IMR-90 (cell line): ENCODE measurements around the gene MEGF11. TPM values are rescaled to one million over a fixed set of nuclear protein-coding genes. Genes with fewer than 3 reads are reported as not detected.

ENCODE experiments used
- ATAC-seq: fragments of 200-7000 bp; cut with Tn5 transposase; 2 replicates; pipeline ENCODE4 v1.9.1; 2020; ENCODE audit warnings: low read depth, mild to moderate bottlenecking, moderate library complexity
- BruUV-seq: library from RNA; stranded (reverse); fragments of 400-500 nt; replicated peaks from 2 replicates; lab custom pipeline; 2021; lab: Mats Ljungman, UMichigan
- CTCF ChIA-PET: fragments of 300-600 bp; formaldehyde crosslinking; extraction: SDS; loops from one replicate; lab custom pipeline; 2021; ENCODE audit warnings: antibody characterized with exemption; lab: Yijun Ruan, JAX
- POLR2A ChIA-PET: fragments of 300-600 bp; sonication (Branson Sonifier 250); formaldehyde crosslinking; loops from one replicate; lab custom pipeline; 2022; ENCODE audit warnings: antibody characterized with exemption; ENCODE audit not compliant: unreplicated experiment; lab: Charles Lee
- DNase-seq: peaks from one replicate; pipeline ENCODE4 v3.0.0; 2013
- H2AFZ ChIP-seq: replicated peaks from 2 replicates; pipeline ENCODE3; 2013; ENCODE audit warnings: low read length, mild to moderate bottlenecking; ENCODE audit not compliant: poor library complexity
- H2AK5ac ChIP-seq: 2 replicates; pipeline ENCODE4 v1.6.1; 2013; ENCODE audit warnings: low read depth, low read length, inconsistent platforms
- H2AK9ac ChIP-seq: replicated peaks from 2 replicates; pipeline ENCODE3; 2013; ENCODE audit warnings: mild to moderate bottlenecking, low read depth, low read length, moderate library complexity; ENCODE audit not compliant: poor library complexity
- H2BK120ac ChIP-seq: 2 replicates; pipeline ENCODE4 v1.6.1; 2013; ENCODE audit warnings: low read depth, low read length, inconsistent platforms
- H2BK15ac ChIP-seq: 3 replicates; pipeline ENCODE4 v1.6.1; 2013; ENCODE audit warnings: low read depth, low read length, inconsistent platforms
- H2BK20ac ChIP-seq: 2 replicates; pipeline ENCODE4 v1.6.1; 2013; ENCODE audit warnings: low read depth, mild to moderate bottlenecking, inconsistent platforms, low read length, moderate library complexity
- H2BK5ac ChIP-seq: 2 replicates; pipeline ENCODE4 v1.6.1; 2013; ENCODE audit warnings: mild to moderate bottlenecking, low read depth, low read length, inconsistent platforms; ENCODE audit not compliant: poor library complexity, severe bottlenecking
- H3K14ac ChIP-seq: replicated peaks from 2 replicates; pipeline ENCODE4 v1.6.1; 2013; ENCODE audit warnings: low read depth, low read length, inconsistent platforms
- H3K18ac ChIP-seq: 2 replicates; pipeline ENCODE4 v1.6.1; 2013; ENCODE audit warnings: low read depth, low read length, control low read depth
- H3K23ac ChIP-seq: 2 replicates; pipeline ENCODE4 v1.6.1; 2013; ENCODE audit warnings: low read depth, low read length, inconsistent platforms
- H3K27ac ChIP-seq: 2 replicates; pipeline ENCODE4 v1.5.1; 2013; ENCODE audit warnings: mild to moderate bottlenecking, control low read depth, low read length; ENCODE audit not compliant: insufficient read depth
- H3K27me3 ChIP-seq: 2 replicates; pipeline ENCODE4 v1.6.1; 2013; ENCODE audit warnings: low read length; ENCODE audit not compliant: control insufficient read depth, insufficient read depth
- H3K36me3 ChIP-seq: 2 replicates; pipeline ENCODE4 v1.6.1; 2013; ENCODE audit warnings: low read length, mixed read lengths; ENCODE audit not compliant: control insufficient read depth, insufficient read depth
- H3K4ac ChIP-seq: 2 replicates; pipeline ENCODE4 v1.6.1; 2013; ENCODE audit warnings: low read depth, low read length, inconsistent platforms
- H3K4me1 ChIP-seq: 2 replicates; pipeline ENCODE4 v1.6.1; 2013; ENCODE audit warnings: low read length, mixed read lengths; ENCODE audit not compliant: control insufficient read depth, insufficient read depth
- H3K4me2 ChIP-seq: 2 replicates; pipeline ENCODE4 v1.6.1; 2013; ENCODE audit warnings: low read depth, mild to moderate bottlenecking, control low read depth, low read length, moderate library complexity
- H3K4me3 ChIP-seq: 2 replicates; pipeline ENCODE4 v1.5.1; 2013; ENCODE audit warnings: low read depth, mild to moderate bottlenecking, control low read depth, low read length, moderate library complexity; ENCODE audit not compliant: insufficient read depth
- H3K56ac ChIP-seq: 2 replicates; pipeline ENCODE4 v1.6.1; 2013; ENCODE audit warnings: low read length, inconsistent platforms; ENCODE audit not compliant: insufficient read depth; ENCODE audit errors: extremely low read depth
- H3K79me1 ChIP-seq, 2 experiments: 2 replicates each; pipeline ENCODE4 v1.6.1; 2013; ENCODE audit warnings: low read length in 2 of 2, inconsistent platforms in 1 of 2, low read depth in 1 of 2
- H3K9ac ChIP-seq: 2 replicates; pipeline ENCODE4 v1.6.1; 2013; ENCODE audit warnings: low read depth, low read length, control low read depth
- H3K9me1 ChIP-seq: 2 replicates; pipeline ENCODE4 v1.6.1; 2013; ENCODE audit warnings: low read length, inconsistent platforms; ENCODE audit not compliant: insufficient read depth
- H3K9me3 ChIP-seq: 2 replicates; pipeline ENCODE4 v1.6.1; 2013; ENCODE audit warnings: low read length; ENCODE audit not compliant: control insufficient read depth, insufficient read depth
- H4K20me1 ChIP-seq: 2 replicates; pipeline ENCODE4 v1.6.1; 2013; ENCODE audit warnings: low read length, inconsistent platforms; ENCODE audit not compliant: insufficient read depth
- H4K5ac ChIP-seq: 2 replicates; pipeline ENCODE4 v1.6.1; 2013; ENCODE audit warnings: mild to moderate bottlenecking, low read depth, low read length, control low read depth
- H4K8ac ChIP-seq, 2 experiments: 2 replicates each; pipeline ENCODE4 v1.6.1; 2013; ENCODE audit warnings: low read depth in 2 of 2, low read length in 2 of 2, control low read depth in 1 of 2, inconsistent platforms in 1 of 2
- H4K91ac ChIP-seq: 2 replicates; pipeline ENCODE4 v1.6.1; 2013; ENCODE audit warnings: low read depth, low read length, inconsistent platforms; ENCODE audit not compliant: insufficient read depth
- RAD21 ChIP-seq: IDR thresholded peaks from 2 replicates; pipeline ENCODE4 v1.6.1; 2012; ENCODE audit warnings: low read length, improper control_type of control experiment
- WGBS, 2 experiments: methylation state at CpG; one replicate each; pipeline versions ENCODE4 v1.1.5 to v1.1.7; 2013; ENCODE audit warnings: missing lambda C conversion rate in 2 of 2; ENCODE audit not compliant: insufficient read length in 1 of 2; ENCODE audit errors: extremely low coverage in 2 of 2; 5-methylcytosine and 5-hydroxymethylcytosine counted together
- dilution Hi-C: fragments of 300-500 bp; cut with HindIII; formaldehyde crosslinking; loops from one replicate; pipeline ENCODE4 v1.14.3; 2018; ENCODE audit warnings: low sequenced_read_pairs; ENCODE audit not compliant: unreplicated experiment
- in situ Hi-C: fragments of 300-500 bp; cut with MboI; formaldehyde crosslinking; loops from 3 replicates; pipeline ENCODE4 v1.14.3; 2019; ENCODE audit warnings: low sequenced_read_pairs, inconsistent platforms, mixed read lengths
- intact Hi-C: fragments of 100-400 bp; cut with micrococcal nuclease; formaldehyde crosslinking; loops from 2 replicates; pipeline ENCODE4 v1.10.0; 2022
- polyA plus RNA-seq, 3 experiments: library from polyadenylated mRNA; depleted of rRNA; stranded (reverse); fragments of >200 nt; gene quantifications; 2 replicates each; pipeline ENCODE4 v1.2.3, GENCODE V29; 2012; ENCODE audit warnings: low replicate concordance in 1 of 3
- total RNA-seq: library from RNA; depleted of rRNA; stranded (reverse); fragments of >200 nt; gene quantifications from 2 replicates; pipeline ENCODE4 v1.2.3, GENCODE V29; 2012

The MEGF11 gene
- total and polyA plus RNA-seq, 2 of the 4 experiments (the other 2 are of a cell fraction) = not detected

DNA sequence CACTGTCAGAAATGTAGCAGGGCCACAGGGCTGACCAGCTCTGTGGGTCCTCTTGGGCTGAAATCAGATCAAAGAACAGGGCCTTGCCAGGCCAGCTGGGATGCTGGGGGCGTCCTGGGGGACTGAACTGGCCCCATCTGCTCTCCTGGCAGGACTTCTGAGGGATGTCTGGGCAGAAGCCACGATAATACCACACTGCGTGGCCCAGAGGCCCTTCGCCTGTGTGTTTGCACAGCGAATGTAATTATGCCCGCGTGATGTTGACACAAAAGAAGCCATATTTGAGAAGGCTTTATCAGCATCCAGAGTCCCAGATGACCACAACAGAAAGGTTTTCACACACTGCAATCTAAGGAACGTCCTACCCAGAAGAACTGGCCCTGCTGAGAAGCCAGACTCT, 210.3 kb downstream of the MEGF11 start:
- H3K18ac ChIP-seq = no peak overlapping the region
- no peak overlapping the region for H2BK5ac ChIP-seq
- no peaks in the 10 kb centered on the region for H3K79me1 ChIP-seq
- no peaks in the 10 kb centered on the region for H3K9me1 ChIP-seq
- H2BK20ac ChIP-seq = no peak overlapping the region
- dilution Hi-C loops (no loop called here), in situ Hi-C loops (no loop called here), intact Hi-C loops (no loop called here)
- H2AK9ac ChIP-seq = no peak overlapping the region
- no peak overlapping the region for H3K4me2 ChIP-seq
- H2AFZ ChIP-seq = no peak overlapping the region
- no peak overlapping the region for H3K4me3 ChIP-seq
- TF ChIP-seq RAD21 = no peak
- ChIA-PET CTCF (no interaction called here), POLR2A (no interaction called here)
- BruUV-seq = no TSS peak
- H2AK5ac ChIP-seq = no peak overlapping the region
- H4K8ac ChIP-seq = no peak overlapping the region
- H3K36me3 ChIP-seq = no peaks in the 10 kb centered on the region
- no peaks in the 10 kb centered on the region for H3K9me3 ChIP-seq
- no peak for DNase-seq
- no peak overlapping the region for H2BK120ac ChIP-seq
- no peak overlapping the region for H3K27ac ChIP-seq
- H3K14ac ChIP-seq = no peak overlapping the region
- H3K56ac ChIP-seq = no peak overlapping the region
- H4K91ac ChIP-seq = no peak overlapping the region
- no peak overlapping the region for H3K4ac ChIP-seq
- WGBS, 2 experiments = 27% methylated on average over 3 of the region's 8 CpGs; no CpG with 5 or more reads in 1 of the 2 experiments
- H4K20me1 ChIP-seq = no peaks in the 10 kb centered on the region
- no peak overlapping the region for H4K5ac ChIP-seq
- no peak overlapping the region for H3K9ac ChIP-seq
- H2BK15ac ChIP-seq = no peak overlapping the region
- H3K27me3 ChIP-seq = peaks cover 51% of the 10 kb centered on the region
- H3K4me1 ChIP-seq = no peaks in the 10 kb centered on the region
- no peak overlapping the region for H3K23ac ChIP-seq
- no peak for ATAC-seq
